ENCODE results near the gene NUBP1. TPM values are rescaled to one million over a fixed set of nuclear protein-coding genes. Genes with fewer than 3 reads are reported as not detected.

Gene NUBP1
- total and polyA plus RNA-seq, 5 donors, result 45.9 to 55.9 (median 47.5) TPM

Other genes starting within 250 kb of the NUBP1 start
- 10 to 100 TPM; 66.0 to 85.0 (median 74.3) TPM for gene EMP2, start 163.2 kb upstream of the NUBP1 start, total RNA-seq
- 34.4 TPM for gene EMP2, start 163.2 kb upstream of the NUBP1 start, polyA plus RNA-seq
- gene TEKT5, start 48.9 kb upstream of the NUBP1 start, total RNA-seq, result not detected
- gene TEKT5, start 48.9 kb upstream of the NUBP1 start, polyA plus RNA-seq, result 0.07 TPM
- 1 to 10 TPM; 1.9 to 3.2 (median 2.0) TPM for gene TVP23A, start 75.0 kb downstream of the NUBP1 start, total RNA-seq
- gene TVP23A, start 75.0 kb downstream of the NUBP1 start, polyA plus RNA-seq, result 1.4 TPM
- gene CIITA, start 133.4 kb downstream of the NUBP1 start, total RNA-seq, result 1 to 10 TPM; 5.3 to 9.1 (median 7.5) TPM
- gene CIITA, start 133.4 kb downstream of the NUBP1 start, polyA plus RNA-seq, result 7.3 TPM
- 100 to 1,000 TPM in 2 of 4 donors, 10 to 100 TPM in 2; 82.2 to 126 (median 101) TPM for gene DEXI, start 198.6 kb downstream of the NUBP1 start, total RNA-seq
- gene DEXI, start 198.6 kb downstream of the NUBP1 start, polyA plus RNA-seq, result 127 TPM
- 10 to 100 TPM; 24.0 to 31.5 (median 30.4) TPM for gene CLEC16A, start 200.7 kb downstream of the NUBP1 start, total RNA-seq
- 14.9 TPM for gene CLEC16A, start 200.7 kb downstream of the NUBP1 start, polyA plus RNA-seq

Data from right cardiac atrium (tissue), 5 donors.